HL-60 (cell line): ENCODE measurements around the gene MND1.

ENCODE experiments used
- CTCF ChIP-seq: IDR thresholded peaks from one replicate; pipeline ENCODE4 v1.5.1; 2011; ENCODE audit warnings: low read length, control low read depth, inconsistent platforms; ENCODE audit not compliant: insufficient read depth
- POLR2AphosphoS5 ChIP-seq: IDR thresholded peaks from 2 replicates; pipeline ENCODE4 v1.6.1; 2012; ENCODE audit warnings: low read depth
- REST ChIP-seq: IDR thresholded peaks from 2 replicates; pipeline ENCODE4 v1.6.1; 2012; ENCODE audit warnings: low read depth; ENCODE audit not compliant: insufficient replicate concordance

- TF ChIP-seq CTCF (no peak), REST (no peak), POLR2AphosphoS5 (no peak)
These were observed 24.5 kb downstream of the MND1 start for GRCh38 chr4:153369021-153369420.
